Neural crest cell (in vitro differentiated cells): Measurements from ENCODE around the gene LBR. TPM values are rescaled to one million over a fixed set of nuclear protein-coding genes. Genes with fewer than 3 reads are reported as not detected.

Experiments used
- DNase-seq: peaks from one replicate; pipeline ENCODE4 v3.0.0; 2021; ENCODE audit warnings: low read depth, mixed read lengths, low spot score
- H3K27ac Mint-ChIP-seq: one replicate; pipeline ENCODE4 v1.8.0; 2021; ENCODE audit warnings: mild to moderate bottlenecking, mixed read lengths; ENCODE audit not compliant: unreplicated experiment
- H3K27me3 Mint-ChIP-seq: 2 replicates; pipeline ENCODE4 v1.8.0; 2021; ENCODE audit warnings: low read depth, mild to moderate bottlenecking, mixed read lengths
- H3K36me3 Mint-ChIP-seq: 2 replicates; pipeline ENCODE4 v1.8.0; 2021; ENCODE audit warnings: low read depth, mild to moderate bottlenecking, mixed read lengths
- H3K4me1 Mint-ChIP-seq: 2 replicates; pipeline ENCODE4 v1.8.0; 2021; ENCODE audit warnings: mixed read lengths
- H3K4me3 Mint-ChIP-seq: one replicate; pipeline ENCODE4 v1.8.0; 2021; ENCODE audit warnings: mild to moderate bottlenecking, mixed read lengths
- H3K9me3 Mint-ChIP-seq: 2 replicates; pipeline ENCODE4 v1.8.0; 2021; ENCODE audit warnings: mixed read lengths
- total RNA-seq: library from RNA; stranded (reverse); gene quantifications from 2 replicates; pipeline ENCODE4 v1.2.1, GENCODE V29; 2021
- TF ChIP-seq, protein P1 (sequence below): fragments of 200-600 bp; sonication (generic); conservative IDR thresholded peaks from 2 replicates; pipeline ENCODE4 v1.5.0; 2021; ENCODE audit warnings: antibody characterized with exemption, mild to moderate bottlenecking

LBR gene
- total RNA-seq, 1 donor from 2014 or later: 181 TPM

DNA sequence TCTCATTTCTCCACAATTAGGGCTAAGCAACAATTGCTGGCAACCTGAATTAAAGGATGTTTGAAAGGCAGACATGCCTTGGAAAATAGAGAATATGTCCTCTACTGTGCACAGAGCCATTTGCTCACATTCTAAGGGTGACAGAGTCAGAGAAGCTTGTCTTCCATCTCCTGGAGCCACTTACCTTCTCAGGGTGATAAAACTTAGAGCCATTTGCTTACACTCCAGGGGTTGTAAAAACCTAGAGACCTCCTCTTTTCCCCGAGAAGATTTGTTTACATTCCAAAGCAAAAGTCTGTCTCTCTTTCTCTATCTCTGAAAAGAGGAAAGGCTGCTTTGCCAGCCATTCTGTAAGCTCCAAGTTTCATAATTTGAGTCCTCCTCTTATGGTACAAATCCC, 61.3 kb downstream of the LBR start:
- H3K27me3 Mint-ChIP-seq: no peaks in the 10 kb centered on the region
- H3K27ac Mint-ChIP-seq: no peak overlapping the region
- no peaks in the 10 kb centered on the region for H3K36me3 Mint-ChIP-seq
- no peak overlapping the region for H3K4me3 Mint-ChIP-seq
- TF ChIP-seq, protein P1, sequence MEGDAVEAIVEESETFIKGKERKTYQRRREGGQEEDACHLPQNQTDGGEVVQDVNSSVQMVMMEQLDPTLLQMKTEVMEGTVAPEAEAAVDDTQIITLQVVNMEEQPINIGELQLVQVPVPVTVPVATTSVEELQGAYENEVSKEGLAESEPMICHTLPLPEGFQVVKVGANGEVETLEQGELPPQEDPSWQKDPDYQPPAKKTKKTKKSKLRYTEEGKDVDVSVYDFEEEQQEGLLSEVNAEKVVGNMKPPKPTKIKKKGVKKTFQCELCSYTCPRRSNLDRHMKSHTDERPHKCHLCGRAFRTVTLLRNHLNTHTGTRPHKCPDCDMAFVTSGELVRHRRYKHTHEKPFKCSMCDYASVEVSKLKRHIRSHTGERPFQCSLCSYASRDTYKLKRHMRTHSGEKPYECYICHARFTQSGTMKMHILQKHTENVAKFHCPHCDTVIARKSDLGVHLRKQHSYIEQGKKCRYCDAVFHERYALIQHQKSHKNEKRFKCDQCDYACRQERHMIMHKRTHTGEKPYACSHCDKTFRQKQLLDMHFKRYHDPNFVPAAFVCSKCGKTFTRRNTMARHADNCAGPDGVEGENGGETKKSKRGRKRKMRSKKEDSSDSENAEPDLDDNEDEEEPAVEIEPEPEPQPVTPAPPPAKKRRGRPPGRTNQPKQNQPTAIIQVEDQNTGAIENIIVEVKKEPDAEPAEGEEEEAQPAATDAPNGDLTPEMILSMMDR: no peak
- H3K9me3 Mint-ChIP-seq: no peaks in the 10 kb centered on the region
- DNase-seq: no peak
- no peaks in the 10 kb centered on the region for H3K4me1 Mint-ChIP-seq

DNA sequence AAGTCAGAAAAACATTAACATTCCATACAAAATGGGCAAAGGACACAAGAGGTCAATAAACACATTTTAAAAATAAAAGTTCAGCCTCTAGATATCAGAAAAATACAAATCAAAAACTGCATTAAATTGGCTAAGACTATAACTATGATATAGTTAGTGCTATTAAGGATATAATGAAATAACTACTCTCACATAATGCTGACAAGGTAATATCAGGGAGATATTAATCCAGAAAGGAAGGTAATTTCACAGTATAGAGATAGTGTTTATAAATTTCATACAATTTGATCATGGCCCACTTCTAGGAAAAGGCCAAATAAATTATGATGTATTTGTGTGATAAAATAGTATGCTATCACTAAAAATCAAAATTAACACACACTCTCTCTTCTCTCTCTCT, 61.8 kb downstream of the LBR start:
- TF ChIP-seq, protein P1: no peak
- no peak overlapping the region for H3K27ac Mint-ChIP-seq
- DNase-seq: no peak
- H3K4me1 Mint-ChIP-seq: no peaks in the 10 kb centered on the region
- no peaks in the 10 kb centered on the region for H3K27me3 Mint-ChIP-seq
- H3K36me3 Mint-ChIP-seq: no peaks in the 10 kb centered on the region
- H3K9me3 Mint-ChIP-seq: no peaks in the 10 kb centered on the region
- H3K4me3 Mint-ChIP-seq: no peak overlapping the region

GRCh38 chr1:225364439-225364838, 63.4 kb downstream of the LBR start:
- Mint-ChIP-seq H3K4me3 (no peak overlapping the region), H3K27ac (no peak overlapping the region), H3K27me3 (no peaks in the 10 kb centered on the region), H3K4me1 (no peaks in the 10 kb centered on the region), H3K9me3 (no peaks in the 10 kb centered on the region), H3K36me3 (no peaks in the 10 kb centered on the region)
- TF ChIP-seq, protein P1: no peak
- DNase-seq: no peak

- TF ChIP-seq, protein P1: no peak
Observed at GRCh38 chr1:225362805-225363204, 65.0 kb downstream of the LBR start.

GRCh38 chr1:225361176-225361575, 66.7 kb downstream of the LBR start:
- H3K9me3 Mint-ChIP-seq: no peaks in the 10 kb centered on the region
- TF ChIP-seq, protein P1: no peak
- H3K36me3 Mint-ChIP-seq: no peaks in the 10 kb centered on the region
- no peaks in the 10 kb centered on the region for H3K27me3 Mint-ChIP-seq
- no peak for DNase-seq
- no peaks in the 10 kb centered on the region for H3K4me1 Mint-ChIP-seq
- H3K27ac Mint-ChIP-seq: no peak overlapping the region
- H3K4me3 Mint-ChIP-seq: no peak overlapping the region

More at GRCh38 chr1:225362805-225363204, 65.0 kb downstream of the LBR start:
- no peak for DNase-seq
- Mint-ChIP-seq H3K27me3 (no peaks in the 10 kb centered on the region), H3K27ac (no peak overlapping the region), H3K4me1 (no peaks in the 10 kb centered on the region), H3K4me3 (no peak overlapping the region), H3K36me3 (no peaks in the 10 kb centered on the region), H3K9me3 (no peaks in the 10 kb centered on the region)

DNA sequence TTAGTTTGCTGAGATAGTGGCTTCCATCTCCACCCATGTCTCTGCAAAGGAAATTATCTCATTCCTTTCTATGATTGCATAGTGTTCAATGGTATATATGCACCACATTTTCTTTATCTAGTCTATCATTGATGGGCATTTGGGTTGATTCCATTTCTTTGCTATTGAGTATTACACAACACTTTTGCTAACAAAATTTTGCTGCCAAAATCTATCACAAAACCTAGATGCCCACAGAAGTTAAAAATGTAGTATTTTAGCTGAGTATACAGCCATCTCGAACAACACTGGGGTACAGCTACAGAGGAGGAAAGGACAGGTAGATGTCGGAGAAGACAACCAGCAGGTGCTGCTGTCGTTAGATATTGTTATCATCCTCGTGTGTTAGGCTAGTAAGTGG, 67.7 kb downstream of the LBR start:
- TF ChIP-seq, protein P1: no peak
- Mint-ChIP-seq H3K9me3 (no peaks in the 10 kb centered on the region), H3K4me1 (no peaks in the 10 kb centered on the region), H3K27ac (no peak overlapping the region), H3K4me3 (no peak overlapping the region), H3K36me3 (no peaks in the 10 kb centered on the region), H3K27me3 (no peaks in the 10 kb centered on the region)
- no peak for DNase-seq
